ENCODE measurements around the gene MICAL3.

MICAL3 gene

GRCh38 chr22:17761138-17761488 lies 263.2 kb downstream of the MICAL3 start:
- no peak for DNase-seq (ENCODE audit: low read depth in 2 of 2)

- no peak for DNase-seq (ENCODE audit: low read depth in 2 of 2)
Observed at GRCh38 chr22:17754233-17754925, 270.0 kb downstream of the MICAL3 start.

GRCh38 chr22:17753401-17753989 lies 270.9 kb downstream of the MICAL3 start:
- no peak for DNase-seq (ENCODE audit: low read depth in 2 of 2)

- no peak for DNase-seq (ENCODE audit: low read depth in 2 of 2)
Observed at GRCh38 chr22:17751596-17751995, 272.8 kb downstream of the MICAL3 start.

- DNase-seq (ENCODE audit: low read depth in 2 of 2), result no peak
Observed at GRCh38 chr22:17749605-17750395, 274.6 kb downstream of the MICAL3 start.

GRCh38 chr22:17748555-17749353 lies 275.6 kb downstream of the MICAL3 start:
- DNase-seq (ENCODE audit: low read depth in 2 of 2), result no peak

GRCh38 chr22:17746916-17747315 lies 277.4 kb downstream of the MICAL3 start:
- no peak for DNase-seq (ENCODE audit: low read depth in 2 of 2)

- DNase-seq (ENCODE audit: low read depth in 2 of 2), result no peak
Observed at GRCh38 chr22:17744430-17744829, 279.9 kb downstream of the MICAL3 start.

- no peak for DNase-seq (ENCODE audit: low read depth in 2 of 2)
Observed at GRCh38 chr22:17743661-17744411, 280.5 kb downstream of the MICAL3 start.

- peak; percentile 24 to 31 for DNase-seq (ENCODE audit: low read depth in 2 of 2)
Observed at GRCh38 chr22:17742527-17742902, 281.8 kb downstream of the MICAL3 start.

- DNase-seq (ENCODE audit: low read depth in 2 of 2), result no peak
Observed at GRCh38 chr22:17741866-17742526, 282.4 kb downstream of the MICAL3 start.

GRCh38 chr22:17739196-17739975 lies 285.0 kb downstream of the MICAL3 start:
- no peak for DNase-seq (ENCODE audit: low read depth in 2 of 2)

- no peak for DNase-seq (ENCODE audit: low read depth in 2 of 2)
Observed at GRCh38 chr22:17738386-17739128, 285.8 kb downstream of the MICAL3 start.

All from stimulated activated CD8-positive, alpha-beta memory T cell treated with anti-CD3 and anti-CD28 coated beads, Interleukin-7, amount 100 ng/mL, for 4 hours (primary cell).